T-helper 1 cell treated with Interleukin-12 subunit alpha and Interleukin-12 subunit beta and Interleukin-4 antibody, amounts not matched to agents 30 μg/mL and 1 μg/mL, for 36 hours (primary cell): ENCODE results near the gene RARS2.
"Not testable (repeated sequence)": the region's sequence is repeated elsewhere in the genome, so short reads cannot be mapped to it uniquely, and the experiment has no call there.

Experiments
- H3K27ac Mint-ChIP-seq: one replicate; pipeline ENCODE4 v1.8.0; 2021; ENCODE audit warnings: mild to moderate bottlenecking, mixed read lengths
- H3K27me3 Mint-ChIP-seq: one replicate; pipeline ENCODE4 v1.8.0; 2021; ENCODE audit warnings: low read depth, mixed read lengths
- H3K36me3 Mint-ChIP-seq: one replicate; pipeline ENCODE4 v1.8.0; 2021; ENCODE audit warnings: low read depth, mixed read lengths
- H3K4me1 Mint-ChIP-seq: one replicate; pipeline ENCODE4 v1.8.0; 2021; ENCODE audit warnings: low read depth, mixed read lengths
- H3K4me3 Mint-ChIP-seq: one replicate; pipeline ENCODE4 v1.8.0; 2021; ENCODE audit warnings: mild to moderate bottlenecking, moderate library complexity, mixed read lengths
- H3K9me3 Mint-ChIP-seq: one replicate; pipeline ENCODE4 v1.8.0; 2021; ENCODE audit warnings: mixed read lengths

RARS2 gene

GRCh38 chr6:87501809-87502572 lies 87.8 kb downstream of the RARS2 start:
- H3K9me3 Mint-ChIP-seq, result no peaks in the 10 kb centered on the region
- peaks cover 18% of the 10 kb centered on the region for H3K36me3 Mint-ChIP-seq
- no peak overlapping the region for H3K27ac Mint-ChIP-seq
- no peak overlapping the region for H3K4me3 Mint-ChIP-seq
- H3K27me3 Mint-ChIP-seq, result no peaks in the 10 kb centered on the region
- peaks cover 3% of the 10 kb centered on the region for H3K4me1 Mint-ChIP-seq

- Mint-ChIP-seq H3K4me3 (no peak overlapping the region), H3K36me3 (peaks cover 19% of the 10 kb centered on the region), H3K4me1 (peaks cover 4% of the 10 kb centered on the region), H3K27ac (no peak overlapping the region), H3K9me3 (no peaks in the 10 kb centered on the region), H3K27me3 (no peaks in the 10 kb centered on the region)
Observed at GRCh38 chr6:87498048-87498447, 91.7 kb downstream of the RARS2 start.

- Mint-ChIP-seq H3K4me3 (no peak overlapping the region), H3K27me3 (no peaks in the 10 kb centered on the region), H3K36me3 (peaks cover 12% of the 10 kb centered on the region), H3K27ac (no peak overlapping the region), H3K4me1 (peaks cover 1% of the 10 kb centered on the region), H3K9me3 (no peaks in the 10 kb centered on the region)
Observed at GRCh38 chr6:87494761-87495422, 94.9 kb downstream of the RARS2 start.

GRCh38 chr6:87489326-87489725 lies 100.5 kb downstream of the RARS2 start:
- H3K27me3 Mint-ChIP-seq, H3K4me1 Mint-ChIP-seq, H3K9me3 Mint-ChIP-seq, H3K27ac Mint-ChIP-seq, H3K4me3 Mint-ChIP-seq: not testable (repeated sequence)
- peaks cover 13% of the 10 kb centered on the region for H3K36me3 Mint-ChIP-seq

GRCh38 chr6:87487555-87487954 lies 102.2 kb downstream of the RARS2 start:
- Mint-ChIP-seq H3K9me3 (no peaks in the 10 kb centered on the region), H3K36me3 (peaks cover 8% of the 10 kb centered on the region), H3K4me1 (peaks cover 3% of the 10 kb centered on the region), H3K27me3 (no peaks in the 10 kb centered on the region), H3K4me3 (no peak overlapping the region), H3K27ac (no peak overlapping the region)

GRCh38 chr6:87484491-87484890 lies 105.3 kb downstream of the RARS2 start:
- no peak overlapping the region for H3K4me3 Mint-ChIP-seq
- no peak overlapping the region for H3K27ac Mint-ChIP-seq
- H3K9me3 Mint-ChIP-seq, result no peaks in the 10 kb centered on the region
- peaks cover 8% of the 10 kb centered on the region for H3K36me3 Mint-ChIP-seq
- H3K27me3 Mint-ChIP-seq, result no peaks in the 10 kb centered on the region
- H3K4me1 Mint-ChIP-seq, result peaks cover 3% of the 10 kb centered on the region

- peaks cover 8% of the 10 kb centered on the region for H3K36me3 Mint-ChIP-seq
- H3K27me3 Mint-ChIP-seq, result no peaks in the 10 kb centered on the region
- H3K4me3 Mint-ChIP-seq, result no peak overlapping the region
- no peak overlapping the region for H3K27ac Mint-ChIP-seq
- H3K9me3 Mint-ChIP-seq, result no peaks in the 10 kb centered on the region
- peaks cover 3% of the 10 kb centered on the region for H3K4me1 Mint-ChIP-seq
Observed at GRCh38 chr6:87483929-87484328, 105.9 kb downstream of the RARS2 start.

- Mint-ChIP-seq H3K9me3 (no peaks in the 10 kb centered on the region), H3K4me3 (no peak overlapping the region), H3K27ac (no peak overlapping the region), H3K36me3 (peaks cover 10% of the 10 kb centered on the region), H3K4me1 (peaks cover 3% of the 10 kb centered on the region), H3K27me3 (no peaks in the 10 kb centered on the region)
Observed at GRCh38 chr6:87482366-87482765, 107.4 kb downstream of the RARS2 start.

GRCh38 chr6:87481931-87482330 lies 107.9 kb downstream of the RARS2 start:
- H3K27me3 Mint-ChIP-seq, result no peaks in the 10 kb centered on the region
- no peak overlapping the region for H3K4me3 Mint-ChIP-seq
- H3K4me1 Mint-ChIP-seq, result peaks cover 3% of the 10 kb centered on the region
- H3K27ac Mint-ChIP-seq, result no peak overlapping the region
- H3K36me3 Mint-ChIP-seq, result peaks cover 10% of the 10 kb centered on the region
- H3K9me3 Mint-ChIP-seq, result no peaks in the 10 kb centered on the region

- Mint-ChIP-seq H3K9me3 (no peaks in the 10 kb centered on the region), H3K36me3 (peaks cover 2% of the 10 kb centered on the region), H3K27me3 (peaks cover 2% of the 10 kb centered on the region), H3K4me3 (peak overlapping the region; percentile 95), H3K4me1 (peaks cover 11% of the 10 kb centered on the region), H3K27ac (peak overlapping the region; percentile 91)
Observed at GRCh38 chr6:87473419-87473903, 116.3 kb downstream of the RARS2 start.

GRCh38 chr6:87472525-87473418 lies 117.0 kb downstream of the RARS2 start, which contains the start of gene SLC35A1:
TSS of gene SLC35A1 (plus strand) at chr6:87472974. CDS start at chr6:87473004, 30 bp downstream.
- H3K9me3 Mint-ChIP-seq, result no peaks in the 10 kb centered on the region
- H3K4me1 Mint-ChIP-seq, result peaks cover 11% of the 10 kb centered on the region
- H3K36me3 Mint-ChIP-seq, result no peaks in the 10 kb centered on the region
- peak within 1 kb of the TSS; percentile 91 for H3K27ac Mint-ChIP-seq
- H3K27me3 Mint-ChIP-seq, result peaks cover 4% of the 10 kb centered on the region
- peak within 1 kb of the TSS; percentile 95 for H3K4me3 Mint-ChIP-seq

GRCh38 chr6:87465051-87465450 lies 124.7 kb downstream of the RARS2 start:
- no peaks in the 10 kb centered on the region for H3K9me3 Mint-ChIP-seq
- H3K27me3 Mint-ChIP-seq, result peaks cover 51% of the 10 kb centered on the region
- H3K36me3 Mint-ChIP-seq, result no peaks in the 10 kb centered on the region
- no peaks in the 10 kb centered on the region for H3K4me1 Mint-ChIP-seq
- no peak overlapping the region for H3K27ac Mint-ChIP-seq
- H3K4me3 Mint-ChIP-seq, result no peak overlapping the region
